ENCODE data around the gene TSHZ2.

The TSHZ2 gene

DNA sequence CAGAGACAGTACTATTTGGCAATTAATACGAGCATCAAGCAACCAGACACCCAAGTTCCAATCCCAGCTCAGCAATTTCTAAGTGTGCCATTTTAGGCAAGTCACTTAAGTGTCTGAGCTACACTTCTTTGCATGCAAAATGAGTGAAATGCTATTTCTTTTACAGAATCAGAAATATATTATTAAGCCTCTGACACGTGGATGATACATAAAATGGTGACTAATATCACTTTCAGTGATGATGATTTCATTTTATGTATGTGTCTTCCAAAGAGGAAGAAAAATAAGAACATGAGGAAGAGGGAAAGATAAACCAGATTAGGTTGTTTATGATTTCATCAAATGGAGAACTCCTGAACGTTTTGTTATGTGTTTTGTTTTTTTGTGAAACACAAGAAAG is 158.6 kb downstream of the TSHZ2 start:
- no peaks in the 10 kb centered on the region for H3K27me3 ChIP-seq (ENCODE audit: insufficient read depth, low read length)
- H3K27ac ChIP-seq (ENCODE audit: low read length), result no peak overlapping the region
- no peaks in the 10 kb centered on the region for H3K36me3 ChIP-seq (ENCODE audit: insufficient read depth, low read depth, low read length)
- peaks cover 6% of the 10 kb centered on the region; the same call in 1 of the 2 replicates for H3K4me1 ChIP-seq (ENCODE audit: insufficient read depth, low read length)
- H3K9ac ChIP-seq (ENCODE audit: low read depth, low read length), result no peak overlapping the region
- H3K9me3 ChIP-seq (ENCODE audit: insufficient read depth, low read depth, low read length), result no peaks in the 10 kb centered on the region
- no peak overlapping the region for H3K4me3 ChIP-seq (ENCODE audit: low read length)

DNA sequence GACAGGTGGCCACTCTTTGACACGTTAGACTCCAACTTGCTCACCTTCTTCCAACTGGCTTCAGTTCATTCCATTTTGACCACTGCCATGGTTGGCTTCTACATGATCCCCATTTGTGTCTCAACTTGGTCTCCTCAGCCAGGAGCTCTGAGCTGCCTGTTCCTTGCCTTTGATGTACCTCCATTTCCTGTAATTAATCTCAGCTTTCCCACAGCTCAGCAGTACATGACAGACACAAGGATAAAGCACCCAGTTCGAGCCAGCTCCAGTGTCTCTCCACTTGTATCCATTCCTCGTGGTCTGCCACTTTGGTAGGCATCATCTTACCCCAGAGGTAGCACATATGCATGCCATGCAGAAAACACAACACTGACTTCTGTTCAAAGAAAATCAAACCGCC is 161.0 kb downstream of the TSHZ2 start:
- Histone ChIP-seq H3K27ac (ENCODE audit: low read length) (no peak overlapping the region), H3K36me3 (ENCODE audit: insufficient read depth, low read depth, low read length) (no peaks in the 10 kb centered on the region), H3K4me1 (ENCODE audit: insufficient read depth, low read length) (peaks cover 10% of the 10 kb centered on the region; the same call in 1 of the 2 replicates), H3K9me3 (ENCODE audit: insufficient read depth, low read depth, low read length) (no peaks in the 10 kb centered on the region), H3K9ac (ENCODE audit: low read depth, low read length) (no peak overlapping the region), H3K4me3 (ENCODE audit: low read length) (no peak overlapping the region), H3K27me3 (ENCODE audit: insufficient read depth, low read length) (no peaks in the 10 kb centered on the region)

DNA sequence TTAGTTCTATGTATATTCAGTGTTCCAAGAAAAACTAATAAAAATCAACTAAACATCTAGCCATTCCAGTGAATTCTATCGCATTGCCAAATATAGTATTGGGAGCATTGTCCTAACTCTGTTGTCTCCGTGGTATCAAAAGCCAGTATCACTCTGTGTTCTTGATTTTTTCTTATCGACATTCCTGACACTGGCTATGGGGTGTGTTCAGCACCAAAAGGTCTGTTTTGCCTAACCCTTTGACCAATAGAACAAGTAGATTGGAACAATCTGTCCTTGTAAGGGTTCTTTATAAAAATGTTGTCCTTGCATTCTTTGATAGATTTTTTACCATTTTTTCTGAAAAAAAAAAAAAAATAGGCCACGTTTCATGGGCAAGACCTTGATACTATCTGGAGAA is 161.5 kb downstream of the TSHZ2 start:
- no peaks in the 10 kb centered on the region for H3K36me3 ChIP-seq (ENCODE audit: insufficient read depth, low read depth, low read length)
- H3K9me3 ChIP-seq (ENCODE audit: insufficient read depth, low read depth, low read length), result no peaks in the 10 kb centered on the region
- H3K9ac ChIP-seq (ENCODE audit: low read depth, low read length), result no peak overlapping the region
- peaks cover 10% of the 10 kb centered on the region; the same call in 1 of the 2 replicates for H3K4me1 ChIP-seq (ENCODE audit: insufficient read depth, low read length)
- H3K4me3 ChIP-seq (ENCODE audit: low read length), result no peak overlapping the region
- H3K27ac ChIP-seq (ENCODE audit: low read length), result no peak overlapping the region
- H3K27me3 ChIP-seq (ENCODE audit: insufficient read depth, low read length), result no peaks in the 10 kb centered on the region

DNA sequence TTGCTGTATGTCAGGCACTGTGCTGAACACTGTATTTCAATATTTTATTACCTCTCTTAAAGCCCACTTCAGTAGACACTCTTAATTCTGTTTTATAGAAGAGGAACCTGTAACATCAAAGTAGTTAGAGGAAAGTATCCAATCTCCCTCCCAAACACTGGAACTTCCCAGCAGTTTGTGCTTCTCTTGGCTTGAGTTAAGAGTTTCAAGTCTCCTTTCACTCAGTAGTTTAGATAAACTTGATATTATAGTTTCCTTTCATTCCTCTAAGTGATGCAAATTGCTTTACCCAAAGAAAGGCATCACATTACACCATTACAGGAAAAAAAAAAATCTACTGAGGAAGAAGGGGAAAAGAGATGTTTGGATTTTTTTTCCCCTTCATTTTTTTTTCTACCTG is 164.3 kb downstream of the TSHZ2 start:
- Histone ChIP-seq H3K27ac (ENCODE audit: low read length) (no peak overlapping the region), H3K9me3 (ENCODE audit: insufficient read depth, low read depth, low read length) (no peaks in the 10 kb centered on the region)

DNA sequence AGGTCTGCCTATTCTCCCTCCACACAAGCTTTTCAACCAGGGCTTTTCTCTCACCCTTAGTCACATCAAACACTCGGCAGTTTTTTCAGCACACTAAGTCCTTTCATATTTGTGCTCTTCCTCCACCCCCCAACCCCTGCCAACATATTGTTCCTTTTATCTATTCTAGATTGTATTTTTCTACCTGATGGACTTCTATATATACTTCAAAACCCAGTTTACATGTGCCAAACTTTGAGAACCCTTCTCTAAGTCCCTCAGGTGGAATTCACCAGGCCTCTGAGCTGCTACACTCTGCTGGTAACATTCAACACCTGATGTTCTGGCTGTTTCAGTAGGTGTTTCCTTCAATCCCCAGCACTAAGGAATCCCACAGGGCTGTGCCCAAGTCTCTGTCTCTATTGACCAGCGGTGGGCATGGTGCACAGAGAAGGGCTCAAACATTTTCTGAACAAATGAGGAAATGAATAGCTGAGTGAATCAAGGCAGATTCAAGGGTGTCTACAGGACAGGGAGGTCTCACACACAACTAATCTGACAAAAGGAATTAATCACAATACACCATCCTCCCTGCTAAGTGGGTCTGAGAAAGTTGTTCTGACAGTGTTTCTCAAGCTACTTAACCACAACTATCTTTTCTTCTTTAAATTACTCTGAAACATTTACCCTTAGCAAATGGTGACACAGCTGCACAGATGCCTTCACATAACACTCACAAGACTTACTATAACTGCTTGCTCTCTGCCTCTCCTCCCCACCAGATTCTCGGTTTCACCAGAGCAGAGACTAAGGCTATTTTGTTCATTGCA is 166.5 kb downstream of the TSHZ2 start:
- Histone ChIP-seq H3K4me1 (ENCODE audit: insufficient read depth, low read length) (peaks cover 4% of the 10 kb centered on the region; the same call in 1 of the 2 replicates), H3K9me3 (ENCODE audit: insufficient read depth, low read depth, low read length) (no peaks in the 10 kb centered on the region), H3K4me3 (ENCODE audit: low read length) (no peak overlapping the region), H3K9ac (ENCODE audit: low read depth, low read length) (no peak overlapping the region), H3K27ac (ENCODE audit: low read length) (no peak overlapping the region), H3K27me3 (ENCODE audit: insufficient read depth, low read length) (no peaks in the 10 kb centered on the region), H3K36me3 (ENCODE audit: insufficient read depth, low read depth, low read length) (no peaks in the 10 kb centered on the region)

More for the DNA sequence above, 164.3 kb downstream of the TSHZ2 start:
- peaks cover 5% of the 10 kb centered on the region; the same call in 1 of the 2 replicates for H3K4me1 ChIP-seq (ENCODE audit: insufficient read depth, low read length)
- H3K9ac ChIP-seq (ENCODE audit: low read depth, low read length), result no peak overlapping the region
- H3K4me3 ChIP-seq (ENCODE audit: low read length), result no peak overlapping the region
- no peaks in the 10 kb centered on the region for H3K27me3 ChIP-seq (ENCODE audit: insufficient read depth, low read length)
- H3K36me3 ChIP-seq (ENCODE audit: insufficient read depth, low read depth, low read length), result no peaks in the 10 kb centered on the region

DNA sequence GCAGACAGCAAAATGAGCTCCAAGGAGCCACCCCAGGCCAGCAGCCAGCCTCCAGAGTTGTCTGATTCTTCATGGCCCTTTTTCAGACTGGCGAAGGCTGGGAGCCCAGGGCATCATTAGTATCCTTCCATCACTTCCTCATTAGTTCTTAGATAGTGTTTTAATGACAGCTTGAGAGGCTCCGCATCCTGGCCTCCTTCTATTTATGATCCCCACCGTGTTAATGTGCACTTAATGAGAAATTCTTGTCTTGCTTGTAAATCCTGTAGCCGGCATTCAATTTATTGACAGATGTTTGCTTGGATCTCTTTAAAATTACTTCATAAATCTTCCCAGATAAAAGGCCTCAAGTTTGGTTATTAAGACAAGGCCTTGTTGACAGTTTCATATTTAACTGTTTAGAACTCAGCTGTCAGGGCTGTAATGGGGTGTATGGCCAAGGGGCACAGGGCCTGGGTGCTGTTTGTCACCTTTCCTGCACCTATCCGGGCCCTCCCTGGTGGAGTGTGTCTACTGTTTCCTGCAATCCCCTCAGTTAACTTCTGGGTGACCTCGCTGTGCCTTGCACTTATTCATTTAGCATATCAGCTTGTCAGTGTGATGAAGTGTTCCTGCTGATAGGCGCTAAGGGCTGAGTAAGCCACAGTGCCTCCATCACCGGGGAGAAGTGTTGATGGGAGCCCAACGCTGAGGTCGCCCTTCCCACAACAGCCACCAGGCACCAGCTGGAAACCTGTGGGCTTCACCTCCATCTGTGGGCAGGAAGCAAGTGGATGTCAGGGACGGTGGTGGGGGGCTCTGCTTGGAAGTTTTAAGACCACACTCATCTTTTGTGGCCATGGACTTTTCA is 169.3 kb downstream of the TSHZ2 start:
- H3K36me3 ChIP-seq (ENCODE audit: insufficient read depth, low read depth, low read length), result no peaks in the 10 kb centered on the region
- H3K9me3 ChIP-seq (ENCODE audit: insufficient read depth, low read depth, low read length), result no peaks in the 10 kb centered on the region
- peaks cover 3% of the 10 kb centered on the region; the same call in 1 of the 2 replicates for H3K4me1 ChIP-seq (ENCODE audit: insufficient read depth, low read length)
- H3K27ac ChIP-seq (ENCODE audit: low read length), result no peak overlapping the region
- no peak overlapping the region for H3K9ac ChIP-seq (ENCODE audit: low read depth, low read length)
- H3K27me3 ChIP-seq (ENCODE audit: insufficient read depth, low read length), result no peaks in the 10 kb centered on the region
- H3K4me3 ChIP-seq (ENCODE audit: low read length), result no peak overlapping the region

DNA sequence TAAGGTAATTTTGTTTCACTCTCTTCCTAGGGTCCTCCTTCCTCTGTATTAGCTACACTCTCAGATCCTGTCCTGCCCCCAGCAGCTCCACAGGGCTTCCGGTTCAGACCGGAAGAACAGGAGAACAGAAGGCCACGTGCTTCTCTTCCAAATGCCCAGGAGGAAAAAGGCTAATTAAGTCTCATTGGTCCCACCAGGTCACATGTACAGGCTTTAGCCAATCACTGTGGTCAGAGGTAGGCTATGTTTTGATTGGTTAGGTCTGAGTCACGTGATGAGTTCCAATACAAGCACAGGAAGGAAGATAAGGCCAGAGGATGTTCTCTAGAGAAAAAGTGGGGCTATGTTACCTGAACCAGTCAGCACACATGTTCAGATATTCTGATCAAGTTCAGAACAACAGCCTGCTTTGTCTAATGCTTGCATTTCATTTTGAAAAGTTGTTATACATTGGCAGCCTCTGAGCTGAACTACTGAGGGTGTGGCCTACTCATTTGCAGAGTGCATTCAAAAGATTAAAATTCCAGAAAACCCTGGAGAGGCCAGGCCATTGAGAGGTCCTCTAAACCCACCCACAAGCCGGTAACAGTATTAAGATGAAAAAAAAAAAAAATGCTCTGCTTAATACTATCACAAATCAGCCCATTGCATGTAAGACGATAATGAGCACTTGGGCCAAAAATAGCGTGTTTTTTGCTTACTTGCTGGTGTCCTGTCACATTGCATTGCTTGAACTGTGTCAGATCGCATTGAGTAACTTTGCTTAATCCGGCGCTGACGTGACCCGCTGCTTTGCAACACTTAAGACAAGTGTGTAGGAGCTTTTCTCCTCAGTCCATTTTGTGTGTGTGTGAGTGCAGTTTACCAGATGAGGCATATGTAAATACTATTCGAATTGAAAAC is 170.3 kb downstream of the TSHZ2 start:
- no peak overlapping the region for H3K27ac ChIP-seq (ENCODE audit: low read length)
- no peaks in the 10 kb centered on the region for H3K4me1 ChIP-seq (ENCODE audit: insufficient read depth, low read length)
- no peaks in the 10 kb centered on the region for H3K27me3 ChIP-seq (ENCODE audit: insufficient read depth, low read length)
- no peaks in the 10 kb centered on the region for H3K9me3 ChIP-seq (ENCODE audit: insufficient read depth, low read depth, low read length)
- H3K36me3 ChIP-seq (ENCODE audit: insufficient read depth, low read depth, low read length), result no peaks in the 10 kb centered on the region
- no peak overlapping the region for H3K4me3 ChIP-seq (ENCODE audit: low read length)
- no peak overlapping the region for H3K9ac ChIP-seq (ENCODE audit: low read depth, low read length)

DNA sequence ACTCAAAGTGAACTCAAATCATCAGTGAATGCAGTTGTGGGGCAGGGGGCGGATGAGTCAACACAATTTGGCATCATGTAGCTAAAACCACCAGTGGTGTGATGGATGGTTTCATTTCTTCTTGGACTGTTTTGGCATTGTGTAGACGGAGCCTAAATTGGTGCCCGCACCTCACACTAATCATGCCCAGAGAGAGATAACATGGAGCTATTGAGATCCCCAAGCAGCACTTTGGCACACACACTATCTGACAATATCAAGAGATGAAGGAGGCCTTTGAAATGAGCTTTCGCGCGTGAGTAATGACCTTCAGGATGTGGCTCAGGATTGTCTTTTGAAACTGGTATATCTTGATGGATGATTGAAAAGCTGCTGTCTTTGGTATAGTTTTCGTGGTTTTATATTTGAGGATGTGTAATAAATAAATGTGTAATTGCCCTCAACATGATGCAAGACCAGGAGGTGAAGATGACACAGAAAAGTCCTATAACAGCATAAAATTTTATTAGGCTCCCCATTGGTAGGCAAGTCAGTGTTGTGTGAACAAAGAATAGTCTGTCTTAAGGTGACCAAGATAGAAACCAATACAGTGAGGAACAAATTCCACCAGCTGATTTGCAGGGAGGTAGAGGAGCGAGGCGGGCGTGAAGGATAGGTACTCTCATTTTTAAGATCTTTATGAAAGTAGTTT is 174.2 kb downstream of the TSHZ2 start:
- Histone ChIP-seq H3K4me1 (ENCODE audit: insufficient read depth, low read length) (no peaks in the 10 kb centered on the region), H3K27ac (ENCODE audit: low read length) (no peak overlapping the region), H3K27me3 (ENCODE audit: insufficient read depth, low read length) (no peaks in the 10 kb centered on the region), H3K9me3 (ENCODE audit: insufficient read depth, low read depth, low read length) (no peaks in the 10 kb centered on the region), H3K4me3 (ENCODE audit: low read length) (no peak overlapping the region), H3K9ac (ENCODE audit: low read depth, low read length) (no peak overlapping the region), H3K36me3 (ENCODE audit: insufficient read depth, low read depth, low read length) (no peaks in the 10 kb centered on the region)

DNA sequence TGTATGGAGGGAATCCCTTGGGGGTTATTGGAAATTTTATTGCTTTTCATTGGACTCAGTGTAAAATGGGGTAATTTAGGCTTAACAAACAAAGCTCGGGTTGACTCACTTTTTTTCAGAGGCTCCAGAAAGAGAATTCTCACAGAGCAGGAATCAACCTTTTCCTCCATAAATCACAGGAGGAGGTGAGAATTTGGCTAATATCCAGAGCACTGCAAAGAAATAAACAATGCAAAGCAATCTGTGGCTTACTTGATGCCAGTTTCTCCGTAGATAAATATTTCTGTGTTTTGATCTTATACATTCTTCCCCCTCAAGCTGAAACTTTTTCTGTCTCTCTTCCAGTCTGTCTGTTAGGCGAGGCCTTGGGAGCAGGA is 176.6 kb downstream of the TSHZ2 start:
- Histone ChIP-seq H3K27ac (ENCODE audit: low read length) (no peak overlapping the region), H3K27me3 (ENCODE audit: insufficient read depth, low read length) (no peaks in the 10 kb centered on the region), H3K4me1 (ENCODE audit: insufficient read depth, low read length) (no peaks in the 10 kb centered on the region), H3K9ac (ENCODE audit: low read depth, low read length) (no peak overlapping the region), H3K4me3 (ENCODE audit: low read length) (no peak overlapping the region), H3K9me3 (ENCODE audit: insufficient read depth, low read depth, low read length) (no peaks in the 10 kb centered on the region), H3K36me3 (ENCODE audit: insufficient read depth, low read depth, low read length) (no peaks in the 10 kb centered on the region)

DNA sequence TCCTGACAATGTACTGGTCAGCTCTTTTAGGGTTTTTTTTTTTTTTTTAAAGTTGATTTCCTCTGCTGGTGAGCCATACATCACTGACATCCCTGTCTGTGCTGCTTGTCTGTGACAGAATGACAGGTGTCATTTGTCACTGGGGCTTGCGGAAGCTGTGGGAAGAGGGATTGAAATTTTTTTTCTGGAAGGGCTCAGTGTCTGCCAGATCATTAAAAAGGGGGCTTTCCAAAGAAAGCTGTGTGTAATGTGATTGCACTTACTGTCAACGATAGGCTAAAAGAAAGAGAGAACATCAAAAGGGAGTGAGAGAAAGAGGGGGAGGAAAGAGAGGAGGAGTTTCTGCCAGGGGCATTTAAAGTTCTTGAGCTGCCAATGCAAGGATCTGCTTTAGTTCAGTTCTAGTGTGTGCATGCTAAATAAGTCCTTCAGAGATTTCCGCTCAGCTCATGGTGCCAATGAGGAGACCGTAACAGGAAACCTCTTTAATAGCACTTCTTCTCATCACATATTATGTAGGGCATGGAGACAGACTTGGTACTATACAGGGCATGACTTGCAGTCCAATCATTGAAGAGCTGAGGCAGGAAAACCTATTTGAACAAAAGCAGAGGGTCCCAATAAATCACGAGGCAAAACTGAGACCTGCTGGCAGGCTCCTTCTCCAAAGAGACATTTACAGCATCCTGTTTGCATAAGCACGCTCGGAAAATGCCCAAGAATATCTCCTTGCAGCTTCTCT is 177.2 kb downstream of the TSHZ2 start:
- H3K4me1 ChIP-seq (ENCODE audit: insufficient read depth, low read length), result no peaks in the 10 kb centered on the region
- no peaks in the 10 kb centered on the region for H3K36me3 ChIP-seq (ENCODE audit: insufficient read depth, low read depth, low read length)
- H3K27me3 ChIP-seq (ENCODE audit: insufficient read depth, low read length), result no peaks in the 10 kb centered on the region
- no peak overlapping the region for H3K4me3 ChIP-seq (ENCODE audit: low read length)
- no peak overlapping the region for H3K9ac ChIP-seq (ENCODE audit: low read depth, low read length)
- H3K27ac ChIP-seq (ENCODE audit: low read length), result no peak overlapping the region
- H3K9me3 ChIP-seq (ENCODE audit: insufficient read depth, low read depth, low read length), result no peaks in the 10 kb centered on the region

Data from iPS-20b (cell line).